NCI-H82 (cell line): ENCODE data around the gene PDZD2.
A peak's percentile ranks its signal among the peaks of the same experiment; 100 is the strongest.

Experiments
- DNase-seq: peaks from one replicate; lab custom pipeline; 2025; lab: John Stamatoyannopoulos, UW

PDZD2 gene

GRCh38 chr5:31638345-31638744, 586 bp upstream of the PDZD2 start:
- no peak for DNase-seq

GRCh38 chr5:31639481-31640411, 815 bp downstream of the PDZD2 start:
- DNase-seq: peak; percentile 3

GRCh38 chr5:31640573-31640972, 1.6 kb downstream of the PDZD2 start:
- DNase-seq: no peak

DNA sequence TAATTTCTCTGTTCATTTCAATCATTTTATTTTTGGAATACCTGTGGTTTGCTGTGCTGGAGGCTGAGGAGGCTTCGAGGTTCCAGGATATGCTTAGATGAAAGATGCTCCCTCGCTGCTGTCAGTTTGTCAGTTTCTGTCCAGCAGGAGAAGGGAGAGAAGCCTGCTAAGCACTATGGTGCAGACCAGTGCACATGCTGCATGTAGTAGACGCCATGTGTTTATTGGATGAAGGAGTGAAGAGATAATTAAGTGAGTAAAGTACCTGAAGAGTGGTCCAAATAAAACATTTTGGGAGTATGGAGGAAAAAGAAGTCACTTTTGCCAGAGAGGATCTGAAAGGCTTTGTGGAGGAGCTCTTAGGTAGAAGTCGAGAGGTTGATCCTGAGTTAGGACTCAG, 2.1 kb downstream of the PDZD2 start:
- no peak for DNase-seq

- DNase-seq: no peak
Observed at GRCh38 chr5:31641575-31641974, 2.6 kb downstream of the PDZD2 start.

DNA sequence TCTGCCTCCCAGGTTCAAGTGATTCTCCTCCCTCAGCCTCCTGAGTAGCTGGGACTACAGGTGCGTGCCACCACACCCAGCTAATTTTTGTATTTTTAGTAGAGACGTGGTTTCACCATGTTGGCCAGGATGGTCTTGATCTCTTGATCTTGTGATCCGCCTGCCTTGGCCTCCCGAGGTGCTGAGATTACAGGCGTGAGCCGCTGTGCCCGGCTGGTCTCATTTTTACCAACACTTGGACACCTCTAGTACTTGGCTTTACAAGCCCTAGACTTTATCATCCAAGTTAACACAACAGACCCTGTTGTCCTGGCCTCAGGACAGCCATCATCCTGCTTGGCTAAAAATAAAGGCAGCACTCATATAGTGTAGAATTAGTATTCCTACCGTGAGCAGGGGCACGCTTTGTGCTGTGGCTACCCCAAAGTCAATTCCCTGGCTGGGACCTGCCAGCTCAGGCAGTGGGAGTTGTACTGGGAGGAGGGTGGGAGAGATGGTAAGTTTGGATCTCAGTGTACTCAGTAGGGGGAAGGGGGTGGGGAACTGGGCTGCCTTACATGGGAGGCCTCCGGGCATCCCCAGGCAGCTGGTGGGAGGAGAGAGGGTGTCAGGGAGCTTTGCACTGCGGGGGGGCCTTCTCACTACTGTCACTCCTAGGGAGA, 6.6 kb downstream of the PDZD2 start:
- DNase-seq: no peak

DNA sequence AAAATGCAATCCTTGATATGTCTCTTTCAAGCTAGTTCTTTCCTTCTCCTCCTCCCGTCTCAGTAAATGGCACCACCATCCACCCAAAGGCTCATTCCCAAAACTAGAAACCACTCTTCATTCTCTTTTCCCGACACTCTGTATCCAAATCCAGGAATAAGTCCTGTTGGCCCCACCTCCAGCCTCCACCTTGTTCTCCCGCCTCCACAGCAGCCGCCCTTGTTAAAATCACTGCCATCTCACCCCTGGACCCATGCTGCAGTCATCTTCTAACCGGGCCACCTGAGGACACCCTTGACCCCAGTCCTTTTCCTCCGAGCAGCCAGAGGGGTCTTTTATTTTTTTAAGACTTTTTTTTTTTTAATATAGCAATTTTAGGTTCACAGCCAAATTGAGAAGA, 9.4 kb downstream of the PDZD2 start:
- no peak for DNase-seq

- DNase-seq: no peak
Observed at GRCh38 chr5:31651241-31651640, 12.3 kb downstream of the PDZD2 start.

DNA sequence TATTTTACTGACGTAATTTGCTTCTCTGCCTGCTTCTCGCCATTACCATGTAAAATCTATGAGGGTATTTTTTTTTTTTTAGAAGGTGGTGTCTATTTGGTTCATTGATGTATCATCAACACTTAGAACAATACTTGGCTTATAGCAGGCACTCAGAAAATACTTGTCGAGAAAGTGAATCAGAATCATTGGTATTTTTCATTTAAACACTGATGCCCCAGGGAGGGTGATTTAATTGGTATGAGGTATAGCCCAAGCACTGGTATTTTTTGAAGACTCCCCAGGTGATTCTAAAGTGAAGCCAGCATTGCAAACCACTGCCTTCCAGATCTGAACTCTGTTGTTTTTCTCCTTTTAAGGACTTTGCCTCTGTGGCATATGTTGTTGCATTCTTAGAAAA, 16.6 kb downstream of the PDZD2 start:
- no peak for DNase-seq

GRCh38 chr5:31656806-31657205, 17.9 kb downstream of the PDZD2 start:
- peak; percentile 20 for DNase-seq

DNA sequence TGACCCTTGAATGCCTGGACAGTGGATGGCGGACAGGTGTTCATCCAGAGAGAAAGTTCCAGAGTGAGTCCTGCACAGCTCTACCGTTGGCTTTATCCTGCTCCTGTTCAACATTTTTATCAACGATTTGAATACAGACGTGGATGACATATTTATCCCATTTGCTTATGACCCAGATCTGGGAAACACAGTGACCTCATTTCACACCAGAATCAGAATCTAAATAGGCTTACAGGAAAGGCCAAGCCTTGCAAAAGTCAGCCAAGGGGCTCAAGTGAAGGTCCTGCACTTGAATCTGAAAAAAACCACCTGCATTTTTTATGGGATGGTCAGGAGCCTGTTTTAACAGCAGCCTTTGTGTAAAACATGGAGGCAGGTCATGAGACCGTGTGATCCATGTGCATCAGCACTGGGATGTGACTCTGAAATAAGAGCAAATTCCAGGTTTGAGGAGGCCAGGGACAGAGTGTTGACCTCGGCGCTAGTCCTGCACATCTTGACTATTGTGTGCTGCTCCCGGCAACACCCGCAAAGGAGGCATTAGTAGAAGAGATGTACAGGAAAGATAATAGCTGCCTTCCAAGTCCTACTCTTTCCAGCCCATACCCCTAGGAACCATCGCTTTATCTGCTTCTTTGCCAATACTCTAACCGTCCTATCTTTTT, 18.5 kb downstream of the PDZD2 start:
- no peak for DNase-seq

- DNase-seq: no peak
Observed at GRCh38 chr5:31661257-31661656, 22.3 kb downstream of the PDZD2 start.

GRCh38 chr5:31663519-31663918, 24.6 kb downstream of the PDZD2 start:
- no peak for DNase-seq

GRCh38 chr5:31664566-31664965, 25.6 kb downstream of the PDZD2 start:
- peak; percentile 62 for DNase-seq

DNA sequence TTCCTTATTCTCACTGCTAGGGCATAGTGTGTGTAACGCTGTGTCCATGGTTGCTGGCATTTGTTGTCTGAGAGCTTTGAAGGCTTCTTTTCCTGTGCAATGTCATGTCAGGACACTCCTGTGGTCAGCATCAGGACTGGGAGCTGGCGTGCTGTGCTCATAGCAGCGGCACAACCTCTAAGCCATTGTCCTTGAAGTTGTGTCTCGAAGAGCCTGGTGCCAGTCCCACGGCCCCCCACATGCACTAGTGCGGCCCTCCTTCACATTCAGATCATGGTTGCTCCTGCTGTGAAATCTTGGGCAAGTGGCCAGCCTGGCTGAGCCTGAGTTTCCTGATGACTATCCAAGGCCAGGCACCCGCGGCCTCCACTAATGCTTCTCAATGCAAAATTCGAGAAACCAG, 32.4 kb downstream of the PDZD2 start:
- DNase-seq: no peak

DNA sequence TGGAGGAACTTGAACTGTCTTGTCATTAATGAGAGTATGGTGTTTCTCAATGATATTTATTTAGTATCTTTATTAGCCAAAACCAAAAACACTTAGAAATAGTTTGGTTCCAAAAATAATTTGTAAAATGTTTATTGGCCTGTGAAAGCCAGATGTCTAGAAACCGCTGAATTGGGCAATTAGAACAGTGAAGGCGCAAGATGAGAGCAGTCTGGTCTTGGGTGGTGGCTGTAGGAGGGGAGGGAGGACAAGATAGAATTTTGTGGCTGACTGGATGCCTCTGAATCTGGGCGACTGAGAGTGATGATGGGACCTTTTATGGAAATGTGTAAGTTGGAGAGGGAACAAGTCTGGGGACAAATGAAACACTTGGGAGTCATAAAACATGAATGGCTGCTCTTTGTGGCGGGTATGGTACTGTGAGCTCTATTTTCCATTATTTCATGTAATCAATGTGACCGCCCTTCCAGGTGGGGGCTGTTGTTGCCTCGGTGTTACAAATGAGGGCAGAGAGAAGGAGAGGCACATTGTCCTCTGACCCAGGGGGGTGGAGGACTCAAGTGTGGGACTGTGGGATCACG, 35.5 kb downstream of the PDZD2 start:
- no peak for DNase-seq

DNA sequence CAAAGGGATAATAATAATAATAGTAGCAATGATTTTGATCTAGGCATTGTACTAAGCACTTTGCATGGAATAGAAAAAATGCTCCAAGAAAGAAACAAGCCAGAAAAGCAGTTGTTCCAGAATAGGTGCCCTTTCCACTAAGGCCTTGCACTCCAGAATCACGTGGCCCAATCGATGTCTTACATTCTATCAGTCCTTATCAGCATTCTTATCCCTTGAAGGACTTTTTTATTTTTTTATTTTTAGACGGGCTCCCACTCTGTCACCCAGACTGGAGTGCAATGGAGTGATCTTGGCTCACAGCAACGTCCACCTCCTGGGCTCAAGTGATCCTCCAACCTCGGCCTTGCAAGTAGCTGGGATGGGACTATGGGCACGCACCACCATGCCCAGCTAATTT, 36.5 kb downstream of the PDZD2 start:
- no peak for DNase-seq

DNA sequence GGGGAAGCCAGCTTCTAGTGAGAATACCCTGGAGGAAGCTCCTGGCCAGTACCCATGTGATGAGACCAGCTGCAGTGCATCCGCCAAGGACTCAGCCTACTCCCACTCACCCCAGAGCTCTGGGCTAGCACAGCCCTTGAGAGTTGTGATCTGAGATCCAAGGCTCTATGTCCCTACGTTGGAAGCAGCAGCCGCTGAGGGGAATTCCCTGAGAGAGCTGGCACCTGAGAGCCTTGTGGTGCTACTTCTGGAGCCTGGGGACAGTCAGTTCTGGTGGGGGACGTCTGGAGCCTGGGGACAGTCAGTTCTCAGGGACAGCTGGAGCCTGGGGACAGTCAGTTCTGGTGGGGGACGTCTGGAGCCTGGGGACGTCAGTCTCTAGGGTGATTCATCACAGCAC, 39.2 kb downstream of the PDZD2 start:
- no peak for DNase-seq

GRCh38 chr5:31680528-31680927, 41.6 kb downstream of the PDZD2 start:
- DNase-seq: no peak

DNA sequence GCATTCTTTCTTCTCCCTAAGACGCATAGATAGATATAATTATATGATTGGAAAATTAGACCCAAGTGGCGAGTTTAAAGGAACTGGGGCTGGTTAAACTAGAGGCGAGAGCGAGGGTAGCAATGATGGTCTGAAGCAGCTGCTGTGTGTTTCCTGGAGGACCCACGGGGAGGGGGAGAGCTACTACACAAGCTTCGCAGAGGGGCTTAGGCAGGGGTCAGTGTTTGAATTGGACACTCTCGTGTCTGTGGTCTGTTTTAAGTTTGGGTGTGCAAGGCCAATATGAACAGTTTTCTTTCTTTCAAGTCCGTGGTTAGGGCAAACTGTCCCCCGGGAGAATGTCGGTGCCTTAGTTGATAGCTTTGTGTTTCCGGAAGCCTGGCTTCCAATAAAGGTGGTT, 43.1 kb downstream of the PDZD2 start:
- DNase-seq: no peak

DNA sequence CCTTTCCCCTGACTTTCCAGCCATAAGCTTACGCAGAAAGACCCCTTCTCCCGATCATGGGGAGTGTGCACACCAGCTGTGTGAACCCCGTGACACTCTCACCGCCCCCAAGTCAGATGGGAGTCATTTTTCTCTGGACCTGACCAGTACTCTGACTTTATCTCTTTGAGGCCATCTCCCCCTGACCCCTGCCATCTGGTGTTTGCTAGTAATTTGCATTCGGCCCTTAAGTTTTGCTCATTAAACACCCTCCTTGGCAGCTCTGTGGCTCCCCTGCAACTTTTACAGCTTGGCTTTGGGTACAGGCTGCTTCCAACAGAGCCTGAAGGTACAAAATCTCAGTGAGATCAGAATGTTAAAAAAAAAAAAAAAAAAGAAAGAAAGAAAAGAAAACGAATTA, 43.9 kb downstream of the PDZD2 start:
- no peak for DNase-seq

- DNase-seq: no peak
Observed at GRCh38 chr5:31688515-31689092, 49.7 kb downstream of the PDZD2 start.
